B cell (primary cell): ENCODE results near the gene ENOX1. TPM values are rescaled to one million over a fixed set of nuclear protein-coding genes. Genes with fewer than 3 reads are reported as not detected.

Source experiments
- ATAC-seq: fragments of 200-7000 bp; cut with Tn5 transposase; one replicate; pipeline ENCODE4 v1.10.0; 2021; ENCODE audit warnings: low read depth, mild to moderate bottlenecking, moderate number of reproducible peaks, moderate library complexity
- CTCF ChIA-PET: fragments of 350-600 bp; sonication (Branson Sonifier 250); formaldehyde crosslinking; loops from one replicate; lab custom pipeline; 2021; ENCODE audit warnings: antibody characterized with exemption, inconsistent platforms; lab: Charles Lee
- POLR2A ChIA-PET: fragments of 350-600 bp; sonication (Branson Sonifier 250); formaldehyde crosslinking; loops from one replicate; lab custom pipeline; 2021; ENCODE audit warnings: antibody characterized with exemption; lab: Charles Lee
- DNase-seq: peaks from one replicate; pipeline ENCODE4 v3.0.0; 2013
- H2AFZ ChIP-seq: 2 replicates; pipeline ENCODE4 v1.6.1; 2012; ENCODE audit warnings: mild to moderate bottlenecking, low read depth, low read length; ENCODE audit not compliant: insufficient read depth, poor library complexity, severe bottlenecking
- H3K27ac ChIP-seq, 2 donors: 1 replicate in 1 of 2; 2 replicates in 1 of 2; pipeline ENCODE4 v1.5.1; 2012 to 2013; ENCODE audit warnings: low read length in 2 of 2, mild to moderate bottlenecking in 2 of 2, moderate library complexity in 1 of 2
- H3K27me3 ChIP-seq, 4 experiments: fragments of 200-600 bp in 1 of 4; sonication (generic) in 1 of 4; replicated peaks in 1 of 4; 1 replicate in 2 of 4; 2 replicates in 2 of 4; pipeline versions ENCODE4 v1.6.1 to v1.7.0; 2013 to 2016; ENCODE audit warnings: low read length in 3 of 4, mild to moderate bottlenecking in 2 of 4, mixed read lengths in 1 of 4, moderate library complexity in 1 of 4; ENCODE audit not compliant: insufficient read depth in 4 of 4, control insufficient read depth in 3 of 4; ENCODE audit errors: control extremely low read depth in 1 of 4
- H3K36me3 ChIP-seq, 2 experiments: replicated peaks in 1 of 2; 1 replicate in 1 of 2; 2 replicates in 1 of 2; pipeline versions ENCODE4 v1.6.1 to v1.7.1; 2013; ENCODE audit warnings: low read length in 1 of 2; ENCODE audit not compliant: insufficient read depth in 2 of 2, control insufficient read depth in 1 of 2; ENCODE audit errors: control extremely low read depth in 1 of 2, extremely low read depth in 1 of 2
- H3K4me1 ChIP-seq, 2 donors: fragments of 200-600 bp in 1 of 2; sonication (generic) in 1 of 2; 1 replicate in 1 of 2; 2 replicates in 1 of 2; pipeline versions ENCODE4 v1.5.1 to v1.6.1; 2013 to 2017; ENCODE audit warnings: low read length in 2 of 2; ENCODE audit not compliant: control insufficient read depth in 2 of 2, insufficient read depth in 2 of 2
- H3K4me2 ChIP-seq: replicated peaks from 2 replicates; pipeline ENCODE3; 2012; ENCODE audit warnings: mild to moderate bottlenecking, low read depth, low read length; ENCODE audit not compliant: poor library complexity, severe bottlenecking
- H3K4me3 ChIP-seq, 5 experiments: fragments of 200-600 bp in 1 of 5; sonication (generic) in 1 of 5; 1 replicate in 3 of 5; 2 replicates in 2 of 5; pipeline versions ENCODE4 v1.5.1 to v1.7.0; 2011 to 2016; ENCODE audit warnings: low read length in 4 of 5, mild to moderate bottlenecking in 4 of 5, low read depth in 2 of 5, control low read depth in 1 of 5, moderate library complexity in 1 of 5; ENCODE audit not compliant: insufficient read depth in 1 of 5; ENCODE audit errors: control extremely low read depth in 1 of 5, extremely low read depth in 1 of 5
- H3K79me2 ChIP-seq: fragments of 200-600 bp; sonication (generic); one replicate; pipeline ENCODE4 v1.6.0; 2016; ENCODE audit warnings: low read length; ENCODE audit not compliant: control insufficient read depth, insufficient read depth
- H3K9ac ChIP-seq: fragments of 200-600 bp; sonication (generic); 2 replicates; pipeline ENCODE4 v1.6.1; 2017; ENCODE audit warnings: mild to moderate bottlenecking, low read length, moderate library complexity
- H3K9me3 ChIP-seq, 3 donors: one replicate each; pipeline versions ENCODE4 v1.6.1 to v1.7.1; 2013; ENCODE audit warnings: low read length in 2 of 3; ENCODE audit not compliant: control insufficient read depth in 2 of 3, insufficient read depth in 1 of 3; ENCODE audit errors: control extremely low read depth in 1 of 3
- H4K20me1 ChIP-seq: 2 replicates; pipeline ENCODE4 v1.6.0; 2012; ENCODE audit warnings: mild to moderate bottlenecking, low read length; ENCODE audit not compliant: insufficient read depth, control insufficient read depth, poor library complexity, severe bottlenecking
- H3K27ac Mint-ChIP-seq: one replicate; pipeline ENCODE4 v1.8.0; 2021; ENCODE audit warnings: mixed read lengths
- H3K27me3 Mint-ChIP-seq: one replicate; pipeline ENCODE4 v1.8.0; 2021; ENCODE audit warnings: mixed read lengths
- H3K4me1 Mint-ChIP-seq: one replicate; pipeline ENCODE4 v1.8.0; 2021; ENCODE audit warnings: mixed read lengths
- H3K4me3 Mint-ChIP-seq: one replicate; pipeline ENCODE4 v1.8.0; 2021; ENCODE audit warnings: mixed read lengths
- H3K9me3 Mint-ChIP-seq: one replicate; pipeline ENCODE4 v1.8.0; 2022; ENCODE audit warnings: mixed read lengths; ENCODE audit not compliant: insufficient read depth
- EZH2 ChIP-seq: IDR thresholded peaks from 2 replicates; pipeline ENCODE4 v1.6.1; 2012; ENCODE audit warnings: borderline replicate concordance, low read depth, mild to moderate bottlenecking, moderate library complexity, low read length; ENCODE audit not compliant: insufficient read depth, poor library complexity, severe bottlenecking
- WGBS: methylation state at CpG from one replicate; pipeline ENCODE4 v1.1.5; 2013; ENCODE audit warnings: missing lambda C conversion rate; ENCODE audit not compliant: insufficient coverage; 5-methylcytosine and 5-hydroxymethylcytosine counted together
- intact Hi-C: fragments of 100-400 bp; cut with micrococcal nuclease; formaldehyde crosslinking; loops from one replicate; pipeline ENCODE4 v1.10.0; 2022
- polyA plus RNA-seq: library from polyadenylated mRNA; depleted of rRNA; stranded (reverse); fragments of >200 nt; gene quantifications from 2 replicates; pipeline ENCODE4 v1.2.3, GENCODE V29; 2012
- total RNA-seq, 2 donors: library from RNA; stranded (reverse); fragments of 120-200 nt in 1 of 2; gene quantifications; 1 replicate in 1 of 2; 2 replicates in 1 of 2; pipeline versions ENCODE4 v1.2.3 to v1.2.4, GENCODE V29; 2013 to 2022
- TF ChIP-seq, protein P1 (sequence below): fragments of 200-600 bp; IDR thresholded peaks from one replicate; pipeline ENCODE4 v1.8.0; 2022; ENCODE audit warnings: antibody characterized with exemption, mild to moderate bottlenecking

ENOX1 gene
- total and polyA plus RNA-seq, 2 donors (not counting 1 experiment from before 2014, with no cell fraction given) = not detected

DNA sequence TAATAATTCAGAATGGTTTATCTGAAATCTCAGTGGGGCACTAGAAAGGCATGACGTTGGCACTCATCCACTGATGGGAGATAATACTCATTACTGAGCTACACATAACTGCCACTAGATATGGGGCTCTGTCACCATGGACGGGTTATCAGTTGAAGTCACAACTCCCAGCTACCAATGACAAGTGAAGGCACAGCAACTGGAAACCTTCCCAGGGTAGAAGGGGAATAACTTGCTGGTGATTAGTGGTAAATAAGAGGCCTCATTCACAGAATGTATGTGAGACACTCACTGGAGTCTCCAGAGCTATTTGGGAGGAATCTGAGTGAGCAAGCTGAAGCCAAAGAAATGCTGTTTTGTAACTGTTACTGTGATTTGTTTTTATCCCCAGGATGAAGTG is 249.6 kb downstream of the ENOX1 start:
- Histone ChIP-seq H3K4me1 (no peaks in the 10 kb centered on the region), H4K20me1 (no peaks in the 10 kb centered on the region), H3K36me3 (no peaks in the 10 kb centered on the region), H3K27me3 (no peaks in the 10 kb centered on the region), H3K9ac (no peak overlapping the region), H3K4me2 (no peak overlapping the region), H3K4me3 (no peak overlapping the region), H3K27ac (no peak overlapping the region), H3K79me2 (no peaks in the 10 kb centered on the region), H2AFZ (no peak overlapping the region), H3K9me3 (peaks cover 0 to 7% (median 1%) of the 10 kb centered on the region in 3 donors)
- no peak overlapping the region for H3K4me3 Mint-ChIP-seq
- TF ChIP-seq EZH2 = no peak
- TF ChIP-seq, protein P1, sequence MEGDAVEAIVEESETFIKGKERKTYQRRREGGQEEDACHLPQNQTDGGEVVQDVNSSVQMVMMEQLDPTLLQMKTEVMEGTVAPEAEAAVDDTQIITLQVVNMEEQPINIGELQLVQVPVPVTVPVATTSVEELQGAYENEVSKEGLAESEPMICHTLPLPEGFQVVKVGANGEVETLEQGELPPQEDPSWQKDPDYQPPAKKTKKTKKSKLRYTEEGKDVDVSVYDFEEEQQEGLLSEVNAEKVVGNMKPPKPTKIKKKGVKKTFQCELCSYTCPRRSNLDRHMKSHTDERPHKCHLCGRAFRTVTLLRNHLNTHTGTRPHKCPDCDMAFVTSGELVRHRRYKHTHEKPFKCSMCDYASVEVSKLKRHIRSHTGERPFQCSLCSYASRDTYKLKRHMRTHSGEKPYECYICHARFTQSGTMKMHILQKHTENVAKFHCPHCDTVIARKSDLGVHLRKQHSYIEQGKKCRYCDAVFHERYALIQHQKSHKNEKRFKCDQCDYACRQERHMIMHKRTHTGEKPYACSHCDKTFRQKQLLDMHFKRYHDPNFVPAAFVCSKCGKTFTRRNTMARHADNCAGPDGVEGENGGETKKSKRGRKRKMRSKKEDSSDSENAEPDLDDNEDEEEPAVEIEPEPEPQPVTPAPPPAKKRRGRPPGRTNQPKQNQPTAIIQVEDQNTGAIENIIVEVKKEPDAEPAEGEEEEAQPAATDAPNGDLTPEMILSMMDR = no peak
- POLR2A ChIA-PET = no interaction called here
- intact Hi-C loops = no loop called here
- ATAC-seq (no peak), DNase-seq (no peak)
- CTCF ChIA-PET = no interaction called here
- no peaks in the 10 kb centered on the region for H3K4me1 Mint-ChIP-seq
- WGBS = no CpG with 5 or more reads among the region's 2 CpGs
- no peak overlapping the region for H3K27ac Mint-ChIP-seq
- H3K9me3 Mint-ChIP-seq = no peaks in the 10 kb centered on the region
- no peaks in the 10 kb centered on the region for H3K27me3 Mint-ChIP-seq

DNA sequence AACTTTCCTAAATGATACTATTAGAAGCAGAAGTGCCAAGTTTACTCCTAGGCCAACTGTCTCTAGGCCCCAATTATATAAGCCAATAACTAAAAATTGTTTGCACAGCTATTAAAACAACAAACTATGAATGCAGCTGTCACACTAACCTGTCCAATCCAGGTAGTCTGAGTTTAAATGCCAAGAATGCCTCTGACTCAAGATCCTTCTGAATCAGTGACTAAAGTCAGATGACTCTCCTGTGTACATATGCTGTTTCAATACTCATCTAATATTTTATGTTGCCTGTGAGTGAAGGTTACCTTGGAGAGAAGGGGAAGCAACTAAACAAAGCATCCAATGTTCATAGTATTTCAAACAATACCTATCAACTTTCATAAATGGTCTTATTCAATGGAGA is 257.0 kb downstream of the ENOX1 start:
- Histone ChIP-seq H3K4me3 (no peak overlapping the region), H3K4me2 (no peak overlapping the region), H2AFZ (no peak overlapping the region), H3K36me3 (no peaks in the 10 kb centered on the region), H3K9ac (no peak overlapping the region), H4K20me1 (no peaks in the 10 kb centered on the region), H3K27ac (no peak overlapping the region), H3K27me3 (no peaks in the 10 kb centered on the region), H3K4me1 (no peaks in the 10 kb centered on the region), H3K9me3 (no peaks in the 10 kb centered on the region), H3K79me2 (no peaks in the 10 kb centered on the region)
- TF ChIP-seq, protein P1 = no peak
- TF ChIP-seq EZH2 = no peak
- ChIA-PET CTCF (no interaction called here), POLR2A (no interaction called here)
- DNase-seq (no peak), ATAC-seq (no peak)
- peaks cover 4% of the 10 kb centered on the region for H3K27me3 Mint-ChIP-seq
- no peaks in the 10 kb centered on the region for H3K4me1 Mint-ChIP-seq
- intact Hi-C loops = no loop called here
- no peak overlapping the region for H3K4me3 Mint-ChIP-seq
- no peak overlapping the region for H3K27ac Mint-ChIP-seq
- H3K9me3 Mint-ChIP-seq = no peaks in the 10 kb centered on the region
